ENCODE data around the gene BAZ2B. TPM values are rescaled to one million over a fixed set of nuclear protein-coding genes. Genes with fewer than 3 reads are reported as not detected.

BAZ2B gene
- polyA plus RNA-seq, 1 of the 3 experiments (the other 2 are of a cell fraction): 10.2 TPM

GRCh38 chr2:159292157-159292556, 324.2 kb downstream of the BAZ2B start:
- no peaks in the 10 kb centered on the region for H4K20me1 ChIP-seq (ENCODE audit: insufficient read depth)
- CTCF ChIA-PET: no interaction called here
- POLR2A ChIA-PET: no interaction called here
- no peak for DNase-seq
- H3K4me1 ChIP-seq (ENCODE audit: control insufficient read depth in 1 of 2, insufficient read depth in 2 of 2, low read depth in 1 of 2, low read length in 1 of 2): peaks cover 8 to 9% of the 10 kb centered on the region in 2 experiments; a peak in 3 of 4 replicates
- H3K9me3 ChIP-seq: no peaks in the 10 kb centered on the region
- no peak overlapping the region for H3K9ac ChIP-seq
- H2AFZ ChIP-seq (ENCODE audit: low read depth): no peak overlapping the region
- no peak overlapping the region for H3K4me2 ChIP-seq
- H3F3A ChIP-seq (replicated peaks; ENCODE audit: insufficient read depth): peaks cover 7% of the 10 kb centered on the region
- no peaks in the 10 kb centered on the region for H3K27me3 ChIP-seq (ENCODE audit: insufficient read depth)
- H3K36me3 ChIP-seq (replicated peaks in 1 of 2; ENCODE audit: control insufficient read depth in 1 of 2, insufficient read depth in 2 of 2, low read length in 1 of 2): no peaks in the 10 kb centered on the region
- WGBS (ENCODE audit: low lambda C conversion rate): 92% methylated on average over 6 of the region's 6 CpGs
- H3K79me2 ChIP-seq (ENCODE audit: insufficient read depth): no peaks in the 10 kb centered on the region
- TF ChIP-seq REST (IDR thresholded peaks at IDR 0.05; ENCODE audit: low read depth, low read length) (no peak), MXI1 (IDR thresholded peaks at IDR 0.05; ENCODE audit: low read depth, low read length) (no peak), CHD2 (IDR thresholded peaks at IDR 0.05; ENCODE audit: low read length, partially characterized antibody) (no peak), GABPA (IDR thresholded peaks at IDR 0.05; ENCODE audit: low read depth) (no peak), YY1 (IDR thresholded peaks at IDR 0.05; ENCODE audit: low read depth) (no peak), FOXJ3 (CRISPR knock-in tag; IDR thresholded peaks at IDR 0.05) (no peak), ZBTB33 (IDR thresholded peaks at IDR 0.05; ENCODE audit: borderline replicate concordance, low read depth) (no peak), RCOR1 (IDR thresholded peaks at IDR 0.05; ENCODE audit: low read length) (no peak)
- H3K9me2 ChIP-seq: no peaks in the 10 kb centered on the region
- H3K4me3 ChIP-seq (ENCODE audit: low read depth in 2 of 2, low read length in 1 of 2): no peak overlapping the region
- H3K27ac ChIP-seq (ENCODE audit: low read depth in 2 of 2, low read length in 1 of 2): no peak overlapping the region

GRCh38 chr2:159290289-159290907, 325.9 kb downstream of the BAZ2B start:
- H4K20me1 ChIP-seq (ENCODE audit: insufficient read depth): no peaks in the 10 kb centered on the region
- 42% methylated on average over 7 of the region's 7 CpGs for WGBS (ENCODE audit: low lambda C conversion rate)
- peaks cover 7% of the 10 kb centered on the region for H3F3A ChIP-seq (replicated peaks; ENCODE audit: insufficient read depth)
- no peaks in the 10 kb centered on the region for H3K36me3 ChIP-seq (replicated peaks in 1 of 2; ENCODE audit: control insufficient read depth in 1 of 2, insufficient read depth in 2 of 2, low read length in 1 of 2)
- H3K27ac ChIP-seq (ENCODE audit: low read depth in 2 of 2, low read length in 1 of 2): peak overlapping the region in 1 of 2 experiments; percentile 7; a peak in 1 of 4 replicates
- DNase-seq: peak; percentile 57
- H3K4me2 ChIP-seq: no peak overlapping the region
- H3K9ac ChIP-seq: no peak overlapping the region
- no peaks in the 10 kb centered on the region for H3K27me3 ChIP-seq (ENCODE audit: insufficient read depth)
- H3K79me2 ChIP-seq (ENCODE audit: insufficient read depth): peaks cover 9% of the 10 kb centered on the region; the same call in 1 of the 2 replicates
- no peaks in the 10 kb centered on the region for H3K9me2 ChIP-seq
- CTCF ChIA-PET: interaction anchor here (1.3 to 1.4 kb wide), 2 partner anchors 16 to 172 kb away, joined by 3 to 4 read pairs; no protein-coding TSS in a partner anchor
- H2AFZ ChIP-seq (ENCODE audit: low read depth): no peak overlapping the region
- H3K4me1 ChIP-seq (ENCODE audit: control insufficient read depth in 1 of 2, insufficient read depth in 2 of 2, low read depth in 1 of 2, low read length in 1 of 2): peaks cover 9 to 13% of the 10 kb centered on the region in 2 experiments; a peak in 3 of 4 replicates
- POLR2A ChIA-PET: interaction anchor here (0.9 to 1.1 kb wide), 2 partner anchors 160 to 422 kb away, joined by 3 to 4 read pairs; partner anchors contain the start of gene MARCHF7
- H3K9me3 ChIP-seq: no peaks in the 10 kb centered on the region
- H3K4me3 ChIP-seq (ENCODE audit: low read depth in 2 of 2, low read length in 1 of 2): no peak overlapping the region
- TF ChIP-seq RXRA (IDR thresholded peaks at IDR 0.05; ENCODE audit: borderline replicate concordance, low read depth) (no peak), USF2 (IDR thresholded peaks at IDR 0.05; ENCODE audit: borderline replicate concordance, low read depth, low read length) (no peak), TEAD4 (IDR thresholded peaks at IDR 0.05; ENCODE audit: borderline replicate concordance, insufficient read depth) (no peak), POLR2AphosphoS5 (IDR thresholded peaks at IDR 0.05; ENCODE audit: low read depth, low read length) (peak; percentile 31; the same call in 1 of the 2 replicates), NRF1 (IDR thresholded peaks at IDR 0.05; ENCODE audit: low read depth, low read length) (no peak), CHD2 (IDR thresholded peaks at IDR 0.05; ENCODE audit: low read length, partially characterized antibody) (peak; percentile 44), RFX5 (IDR thresholded peaks at IDR 0.05; ENCODE audit: low read length) (no peak), ELF1 (IDR thresholded peaks at IDR 0.05) (no peak), USF1 (IDR thresholded peaks at IDR 0.05; ENCODE audit: borderline replicate concordance, low read depth) (no peak), JUND (IDR thresholded peaks at IDR 0.05) (peak; percentile 40), CTCF (IDR thresholded peaks at IDR 0.05) (no peak)
